HG03521 (cell line): Measurements from ENCODE around the gene CNGA1.
"Not testable (repeated sequence)": the region's sequence is repeated elsewhere in the genome, so short reads cannot be mapped to it uniquely, and the experiment has no call there.

Experiments
- ATAC-seq: cut with Tn5 transposase; IDR thresholded peaks from one replicate; pipeline ENCODE4 v1.9.1; 2021; ENCODE audit warnings: mild to moderate bottlenecking, moderate library complexity; ENCODE audit not compliant: unreplicated experiment

Gene CNGA1

GRCh38 chr4:47972721-47973120 is 43.8 kb downstream of the CNGA1 start:
- ATAC-seq: no peak

GRCh38 chr4:47972181-47972580 is 44.3 kb downstream of the CNGA1 start:
- ATAC-seq: no peak

- no peak for ATAC-seq
Observed at GRCh38 chr4:47968847-47969246, 47.6 kb downstream of the CNGA1 start.

DNA sequence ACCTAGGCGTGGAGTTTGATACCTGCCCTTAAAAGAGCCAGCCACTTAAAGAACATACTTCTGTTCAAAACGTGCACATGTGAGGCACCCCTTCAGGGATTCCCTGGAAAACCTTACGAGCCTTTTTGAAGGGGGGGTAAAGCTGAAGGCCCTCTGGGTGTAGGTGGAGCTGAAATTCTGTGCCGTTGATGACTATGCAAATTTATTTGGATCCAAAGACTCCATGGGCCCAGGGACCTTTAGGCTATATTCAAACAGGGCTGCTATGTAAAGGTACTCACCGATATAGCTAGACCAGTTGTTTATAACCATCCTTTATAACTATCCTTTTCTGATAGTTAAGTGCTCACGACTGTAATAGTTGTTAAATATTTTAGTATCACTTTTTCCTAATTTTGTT is 61.8 kb downstream of the CNGA1 start:
- ATAC-seq: no peak

DNA sequence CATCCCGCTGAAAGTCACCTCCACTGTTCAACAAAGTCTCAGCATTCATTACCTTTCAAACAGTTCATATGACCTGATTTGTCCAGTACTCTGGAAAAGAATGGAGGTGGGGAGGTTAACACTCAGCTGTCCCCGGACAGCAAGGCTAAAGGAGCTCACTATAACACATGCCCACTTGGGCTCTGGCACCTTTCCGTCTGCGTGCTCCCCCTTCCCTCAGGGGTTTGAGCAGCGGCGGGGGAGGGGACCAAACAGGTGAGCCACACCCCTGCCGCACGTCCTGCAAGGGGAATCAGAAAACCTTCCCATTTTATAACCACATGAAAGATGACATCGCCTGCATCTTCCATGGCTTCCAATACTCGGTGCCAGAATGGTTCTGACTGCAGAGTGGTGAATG is 62.2 kb downstream of the CNGA1 start:
- no peak for ATAC-seq

DNA sequence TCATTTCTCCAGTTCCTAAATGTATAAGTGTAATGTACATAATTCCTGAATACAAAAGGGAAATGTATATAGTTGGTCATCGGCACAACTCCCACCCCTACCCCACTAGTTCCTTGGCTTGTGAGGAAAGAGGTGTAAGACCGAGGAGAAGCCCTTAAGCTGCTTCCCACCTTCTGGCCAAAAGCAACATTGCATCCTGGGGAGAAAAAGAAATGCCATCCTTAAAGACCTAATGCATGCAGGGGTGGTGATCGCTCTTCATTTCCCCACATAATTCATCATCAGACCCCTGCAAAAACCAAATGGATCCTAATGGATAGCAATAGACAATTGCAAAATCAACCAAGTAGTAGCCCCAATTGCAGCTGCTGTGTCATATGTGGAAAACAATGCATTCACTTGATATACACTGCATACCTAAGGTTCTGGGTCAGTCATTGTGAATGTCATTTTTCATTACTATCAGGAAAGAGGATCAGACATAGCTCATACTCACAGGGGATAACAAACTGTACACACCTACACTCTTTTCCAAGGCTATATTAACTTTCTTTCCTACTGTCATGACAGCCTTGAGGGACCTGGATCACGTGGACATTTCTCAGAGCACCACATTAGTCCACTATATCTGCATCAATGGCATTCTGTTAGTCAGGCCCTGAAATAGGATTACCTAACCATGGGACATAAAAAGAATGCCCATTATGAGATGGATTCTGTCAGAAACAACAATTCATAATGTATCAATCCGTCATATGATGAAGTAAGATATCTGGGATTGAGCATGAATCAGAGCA is 70.4 kb downstream of the CNGA1 start:
- ATAC-seq: no peak

DNA sequence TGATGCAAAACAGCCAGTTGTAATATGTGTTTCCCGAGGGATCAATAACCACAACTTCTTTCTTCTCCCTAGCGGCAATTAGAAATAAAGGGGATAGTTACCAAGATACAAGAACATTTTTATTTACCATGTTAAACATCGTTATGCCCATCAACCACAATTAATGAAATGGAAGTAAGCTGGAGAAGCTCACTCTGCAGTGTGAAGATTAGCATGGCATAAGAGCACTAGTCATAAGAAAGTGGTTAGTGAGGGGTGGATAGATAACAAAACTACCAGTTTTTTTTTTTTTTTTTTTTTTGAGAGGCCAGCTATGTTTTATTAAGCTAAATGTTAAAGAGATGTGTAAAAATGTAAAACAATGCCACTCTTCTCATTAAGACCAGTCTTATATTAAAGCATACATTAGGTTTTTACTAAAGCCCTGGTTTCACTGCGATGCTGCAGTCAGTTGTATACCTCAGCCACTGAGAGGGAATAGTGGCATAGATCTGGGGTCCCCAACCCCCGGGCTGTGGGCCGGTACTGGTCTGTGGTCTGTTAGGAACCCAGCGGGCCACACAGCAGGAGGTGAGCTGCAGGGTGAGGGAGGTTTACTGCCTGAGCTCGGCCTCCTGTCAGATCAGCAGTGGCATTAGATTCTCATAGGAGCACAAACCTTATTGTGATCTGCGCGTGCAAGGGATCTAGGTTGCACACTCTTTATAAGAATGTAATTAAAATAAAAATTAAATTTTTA is 74.2 kb downstream of the CNGA1 start:
- ATAC-seq: no peak

GRCh38 chr4:47939456-47939855 is 77.0 kb downstream of the CNGA1 start:
- ATAC-seq: no peak

DNA sequence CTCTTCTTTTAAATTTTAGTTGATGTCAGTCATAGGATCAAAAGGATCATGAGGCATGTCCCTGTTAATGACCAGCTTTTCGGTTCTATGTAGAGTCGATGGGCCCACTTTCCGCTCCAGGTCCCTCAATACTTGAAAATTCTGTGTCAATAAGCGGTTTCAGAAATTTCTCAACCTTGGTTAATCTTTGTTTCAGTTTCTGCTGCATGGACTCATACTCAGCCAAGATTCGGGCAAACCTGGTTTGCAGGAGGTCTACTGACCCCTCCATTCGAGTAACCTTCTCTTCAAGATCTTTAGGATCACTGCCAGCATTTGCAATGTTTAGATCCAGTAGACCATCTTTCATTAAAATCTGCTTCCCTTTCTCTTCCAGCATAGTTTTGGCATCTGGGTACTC is 80.1 kb downstream of the CNGA1 start:
- no peak for ATAC-seq

DNA sequence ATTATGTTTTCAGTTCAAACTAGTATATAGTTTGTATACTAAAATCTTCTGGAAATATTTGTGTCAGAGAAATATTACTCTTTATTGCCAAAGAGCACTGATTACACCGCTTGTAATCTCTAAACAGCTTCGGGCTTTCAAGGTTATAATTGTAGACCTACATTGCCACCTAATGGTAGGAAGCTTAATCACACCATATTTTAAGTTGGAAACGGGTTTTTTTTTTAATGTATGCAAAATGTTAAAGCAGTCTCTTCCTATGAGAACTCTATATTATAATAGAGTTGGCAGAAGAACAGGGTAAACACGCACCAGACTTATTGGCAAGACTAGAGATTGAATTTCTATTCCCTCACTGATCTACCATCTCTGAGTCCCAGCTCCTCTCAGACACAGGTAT is 82.6 kb downstream of the CNGA1 start:
- peak; percentile 60 for ATAC-seq

- no peak for ATAC-seq
Observed at GRCh38 chr4:47930971-47931804, 85.3 kb downstream of the CNGA1 start.

- no peak for ATAC-seq
Observed at GRCh38 chr4:47929682-47930201, 86.7 kb downstream of the CNGA1 start.

DNA sequence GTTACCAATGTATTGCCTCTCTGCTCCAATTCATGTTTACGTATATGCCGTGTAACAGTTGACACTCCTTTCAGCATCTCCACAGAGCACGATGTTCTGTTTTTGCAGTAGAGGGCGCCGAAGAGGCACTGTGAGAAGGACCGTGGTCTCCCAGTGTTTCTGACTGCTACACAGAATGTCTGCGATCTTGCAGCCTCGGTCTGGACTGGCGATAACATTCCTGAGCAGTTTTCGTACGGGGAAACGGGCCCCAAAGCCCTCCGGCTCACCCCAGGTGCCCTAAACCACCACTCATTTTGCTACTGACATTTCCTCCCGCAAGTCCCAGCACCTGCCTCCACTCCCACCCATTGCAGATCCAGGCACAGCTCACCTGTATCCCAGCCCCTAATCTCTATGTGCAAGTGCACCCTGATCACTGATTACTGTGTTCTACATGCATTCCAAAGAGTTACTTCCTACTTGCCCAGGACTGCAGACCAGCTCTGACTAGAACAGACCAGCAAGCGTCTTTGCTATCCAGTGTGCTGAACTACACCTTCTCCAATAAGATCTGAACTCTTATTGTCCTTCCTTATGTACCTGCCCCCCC is 89.7 kb downstream of the CNGA1 start:
- peak; percentile 81 for ATAC-seq

DNA sequence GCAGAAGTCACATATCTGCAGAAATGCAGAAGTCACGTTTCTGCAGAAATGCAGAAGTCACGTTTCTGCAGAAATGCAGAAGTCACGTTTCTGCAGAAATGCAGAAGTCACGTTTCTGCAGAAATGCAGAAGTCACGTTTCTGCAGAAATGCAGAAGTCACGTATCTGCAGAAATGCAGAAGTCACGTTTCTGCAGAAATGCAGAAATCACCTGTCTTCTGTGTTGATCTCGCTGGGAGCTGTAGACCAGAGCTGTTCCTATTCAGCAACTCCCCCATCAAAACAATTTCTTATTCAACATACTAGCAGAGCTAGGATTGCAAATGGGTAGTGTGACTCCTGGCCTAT is 93.2 kb downstream of the CNGA1 start:
- ATAC-seq: not testable (repeated sequence)

- not testable (repeated sequence) for ATAC-seq
Observed at GRCh38 chr4:47922436-47923260, 93.8 kb downstream of the CNGA1 start.

DNA sequence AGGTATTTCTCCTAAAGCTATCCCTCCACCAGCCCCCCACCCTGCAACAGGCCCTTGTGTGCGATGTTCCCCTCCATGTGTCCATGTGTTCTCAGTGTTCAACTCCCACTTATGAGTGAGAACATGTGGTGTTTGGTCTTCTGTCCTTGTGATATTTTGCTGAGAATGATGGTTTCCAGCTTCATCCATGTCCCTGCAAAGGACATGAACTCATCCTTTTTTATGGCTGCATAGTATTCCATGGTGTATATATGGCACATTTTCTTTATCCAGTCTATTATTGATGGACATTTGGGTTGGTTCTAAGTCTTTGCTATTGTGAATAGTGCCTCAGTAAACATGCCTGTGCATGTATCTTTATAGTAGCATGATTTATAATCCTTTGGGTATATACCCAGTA is 99.3 kb downstream of the CNGA1 start:
- ATAC-seq: not testable (repeated sequence)

DNA sequence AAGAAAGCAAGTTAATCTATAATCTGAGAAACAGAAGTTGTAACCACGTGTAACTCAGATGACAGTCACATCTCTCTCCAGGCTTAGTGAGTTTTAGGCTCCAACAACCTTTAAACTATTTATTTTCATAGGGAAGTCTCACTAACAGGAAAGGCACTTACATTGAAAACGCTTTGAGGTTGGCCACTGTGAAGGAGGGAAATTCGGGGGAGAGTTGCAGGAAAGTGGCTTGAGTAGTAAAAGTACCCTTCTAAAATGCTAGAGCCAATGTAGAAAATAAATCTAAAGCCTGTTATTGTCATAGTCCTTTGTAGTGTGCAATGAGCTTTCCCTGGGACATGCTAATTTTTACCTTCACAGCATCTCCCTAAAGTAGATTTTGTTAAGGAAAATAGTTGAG is 101.1 kb downstream of the CNGA1 start:
- ATAC-seq: no peak

DNA sequence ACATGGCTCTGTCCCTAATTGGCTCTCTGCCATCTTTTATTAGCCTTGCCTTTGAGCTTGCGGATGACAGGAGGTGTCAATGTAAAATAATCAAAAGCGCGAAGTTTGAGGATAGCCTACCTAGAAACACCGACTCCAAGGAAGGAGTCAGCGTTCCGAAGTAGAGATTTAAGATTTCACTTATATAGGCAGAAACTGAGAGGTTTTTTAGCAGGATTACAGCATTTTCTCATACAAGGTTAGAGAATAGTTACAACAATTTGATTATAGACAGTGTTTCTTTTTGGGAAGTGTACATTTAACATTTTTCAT is 101.6 kb downstream of the CNGA1 start:
- ATAC-seq: no peak

DNA sequence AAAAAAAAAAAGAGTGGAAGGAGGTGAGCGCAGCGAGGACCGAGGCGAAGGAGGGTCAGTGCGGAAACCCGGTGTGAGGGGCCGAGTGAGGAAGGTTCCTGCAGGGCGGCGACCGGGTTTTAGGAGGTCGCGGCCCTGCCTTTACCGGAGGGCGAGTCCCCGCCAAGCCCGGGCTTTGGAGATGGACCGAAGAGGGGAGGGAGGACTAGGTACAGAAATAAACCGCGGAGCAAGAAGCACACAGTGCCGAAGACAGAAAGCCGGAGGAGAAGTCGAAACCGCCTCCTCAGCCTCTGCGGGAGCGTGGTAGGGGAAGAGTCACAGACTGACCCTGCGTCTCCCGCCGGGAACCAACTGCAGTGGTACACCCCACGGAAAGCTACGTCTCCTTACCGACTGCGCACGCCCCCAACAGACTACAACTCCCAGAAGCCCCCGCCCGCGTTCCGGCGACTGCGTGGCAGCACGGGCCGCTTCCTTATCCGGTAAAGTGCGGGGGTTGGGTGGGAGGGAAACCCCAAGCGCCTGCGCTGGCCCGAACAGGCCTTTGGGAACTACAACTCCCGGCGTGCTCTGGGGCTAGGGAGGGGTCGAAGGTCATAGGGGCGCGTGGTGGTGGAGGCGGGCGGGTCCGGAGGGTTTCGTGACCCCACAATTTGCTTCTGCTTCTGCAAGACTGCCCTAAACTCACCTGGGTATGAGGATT is 102.1 kb downstream of the CNGA1 start, which contains the start of gene NFXL1:
Gene NFXL1, minus strand, starts transcription at position 364 of the 706 bp plus-strand sequence. CDS start 380 bp downstream, outside the sequence.
- peak; percentile 98 for ATAC-seq

- peak; percentile 12 for ATAC-seq
Observed at GRCh38 chr4:47913861-47914219, 102.6 kb downstream of the CNGA1 start.
